Stimulated activated CD4-positive, alpha-beta T cell treated with anti-CD3 and anti-CD28 coated beads, Interleukin-1b, Interleukin-23, amount 100 ng/mL, for 48 hours (primary cell): ENCODE measurements around the gene FNBP1L.
"Not testable (repeated sequence)": the region's sequence is repeated elsewhere in the genome, so short reads cannot be mapped to it uniquely, and the experiment has no call there.

ENCODE experiments used
- DNase-seq: peaks from one replicate; pipeline ENCODE4 v3.0.0-alpha.2; 2020

FNBP1L gene

DNA sequence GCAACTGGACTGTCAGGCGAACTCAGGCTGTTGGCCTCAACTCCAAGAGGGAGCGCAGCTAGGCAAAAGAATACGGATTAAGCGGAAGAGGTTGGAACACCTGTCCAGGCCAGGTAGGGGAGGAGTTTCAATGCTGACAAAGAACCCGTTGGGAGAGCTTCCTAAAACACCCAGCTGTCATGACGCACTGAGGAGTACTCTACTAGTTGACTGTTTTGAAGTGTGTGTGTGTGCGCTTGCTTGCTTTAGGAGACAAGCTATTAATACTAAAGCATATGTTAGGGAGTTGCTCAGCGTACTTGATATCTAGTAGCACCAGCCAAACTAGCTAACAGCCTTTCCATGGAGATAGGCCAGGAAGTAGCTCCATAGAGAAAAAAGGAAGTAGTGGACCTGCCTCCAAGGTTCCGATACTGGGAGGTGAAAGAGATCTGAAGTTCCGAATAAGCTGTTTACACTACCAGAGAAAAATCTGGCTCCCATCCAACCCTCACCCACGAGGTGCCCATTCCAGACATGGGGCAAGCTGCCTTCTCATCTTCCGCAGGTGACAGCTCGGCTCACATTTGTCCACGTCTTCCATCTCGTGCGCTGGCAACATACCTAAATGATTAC, 974 bp upstream of the FNBP1L start:
- DNase-seq: no peak

DNA sequence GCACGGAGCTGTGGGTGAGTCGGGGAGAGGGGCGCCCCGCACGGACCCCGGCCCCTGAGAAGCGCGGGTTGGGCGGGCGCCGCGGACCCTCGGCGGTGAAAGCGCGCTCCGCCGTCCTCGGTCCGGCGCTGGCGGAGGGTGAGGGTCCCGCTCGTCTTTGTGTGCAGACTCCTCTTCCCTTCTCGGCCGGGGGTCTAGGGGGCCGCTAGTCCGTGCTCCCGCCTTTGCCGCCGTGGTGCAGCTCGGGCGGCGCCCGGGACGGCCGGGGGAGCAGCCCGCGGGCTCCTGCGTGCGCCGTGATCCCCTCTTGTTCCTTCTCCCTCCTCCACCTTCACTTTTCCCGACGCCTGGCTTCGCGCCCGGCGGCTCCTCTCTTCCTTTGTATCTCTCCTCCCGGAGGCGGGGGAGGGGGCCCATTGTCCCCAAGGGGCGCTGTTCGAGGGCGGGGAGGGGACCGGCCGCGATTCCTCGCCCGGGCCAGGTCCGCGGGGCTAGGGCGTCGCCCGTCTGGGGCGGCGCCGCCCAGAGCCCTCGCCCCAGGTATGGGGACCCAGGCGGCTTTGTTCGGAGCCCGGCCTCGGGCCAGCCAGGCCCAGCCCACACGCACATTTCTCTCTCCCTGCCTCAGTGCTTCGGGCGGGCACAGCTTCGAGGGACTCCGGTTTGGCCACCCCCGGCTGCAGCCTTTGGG, 519 bp downstream of the FNBP1L start:
- DNase-seq: no peak

DNA sequence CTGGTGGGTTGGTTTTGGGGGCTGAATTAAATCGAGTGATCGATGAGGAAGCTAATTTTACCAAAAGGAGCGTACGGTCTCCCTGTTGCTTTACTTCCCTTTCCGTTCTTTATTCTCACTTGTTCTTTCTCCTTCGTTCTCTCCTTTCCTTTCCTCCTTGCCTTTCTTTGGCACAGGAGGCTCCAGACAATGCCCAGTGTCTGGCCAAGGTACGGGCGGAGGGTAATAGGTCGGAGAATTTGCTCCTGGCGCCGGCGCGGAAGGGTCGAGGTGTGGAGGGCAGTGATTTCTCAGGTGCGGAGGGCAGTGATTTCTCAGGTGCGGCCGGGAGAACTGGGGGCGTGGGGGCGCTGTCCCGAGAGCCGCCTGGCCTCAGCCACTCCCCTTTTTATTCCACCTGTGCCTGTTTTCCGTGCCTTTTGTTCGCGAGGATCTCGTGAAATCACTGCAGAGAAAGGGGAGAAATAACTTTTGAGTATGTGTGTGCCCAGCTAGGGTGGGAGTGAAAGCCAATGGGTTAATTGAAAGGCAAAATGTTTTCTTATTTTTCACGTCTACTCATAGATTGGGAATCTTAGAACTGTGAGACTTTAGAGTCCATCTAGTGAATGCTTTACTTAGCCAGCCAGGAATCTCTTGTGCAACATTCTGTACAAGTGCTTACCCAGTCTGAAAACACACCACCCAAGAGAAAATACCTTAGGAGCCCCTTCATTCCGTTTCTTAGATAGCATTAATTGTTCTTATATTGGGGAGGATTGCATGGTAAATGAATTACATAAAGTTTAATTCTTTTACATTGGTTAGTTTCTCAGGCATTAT, 1.3 kb downstream of the FNBP1L start:
- DNase-seq: no peak

DNA sequence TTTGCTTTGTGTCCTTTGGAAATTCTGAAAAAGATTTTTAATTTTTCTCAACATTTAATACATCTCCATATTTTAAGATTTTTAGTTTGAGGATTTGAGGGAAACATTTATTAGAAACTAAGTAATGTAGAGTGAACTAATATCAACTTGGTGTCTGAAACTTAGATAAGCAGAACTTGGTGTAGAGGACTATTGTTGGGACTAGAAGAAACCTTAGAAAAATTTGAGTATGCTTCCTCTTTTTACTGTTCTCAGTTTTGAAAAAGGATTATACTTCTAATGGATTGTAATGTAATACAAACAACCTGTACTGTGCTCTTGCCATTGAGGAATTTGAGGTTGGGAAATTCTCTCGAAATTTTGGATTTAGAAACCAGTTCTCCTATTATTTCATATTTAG, 2.4 kb downstream of the FNBP1L start:
- no peak for DNase-seq

DNA sequence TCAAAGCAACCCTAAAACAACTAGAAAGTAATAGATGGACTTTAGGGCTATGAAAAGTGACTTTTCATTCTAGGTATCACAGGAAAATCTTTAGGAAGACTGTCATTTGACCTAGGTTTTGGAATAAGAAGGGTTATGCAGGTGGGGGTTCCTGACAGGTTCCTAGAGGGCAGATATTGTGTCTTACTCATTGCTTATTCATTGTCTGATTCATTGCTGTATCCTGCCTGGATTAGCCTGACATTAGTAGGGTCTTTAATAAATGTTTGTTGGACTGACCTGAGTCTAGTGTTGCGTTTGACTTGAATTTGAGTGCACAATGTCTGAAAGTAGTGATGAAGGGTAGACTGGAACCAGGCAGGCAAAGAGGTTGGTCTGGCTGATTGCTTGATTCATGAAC, 6.0 kb downstream of the FNBP1L start:
- DNase-seq: no peak

DNA sequence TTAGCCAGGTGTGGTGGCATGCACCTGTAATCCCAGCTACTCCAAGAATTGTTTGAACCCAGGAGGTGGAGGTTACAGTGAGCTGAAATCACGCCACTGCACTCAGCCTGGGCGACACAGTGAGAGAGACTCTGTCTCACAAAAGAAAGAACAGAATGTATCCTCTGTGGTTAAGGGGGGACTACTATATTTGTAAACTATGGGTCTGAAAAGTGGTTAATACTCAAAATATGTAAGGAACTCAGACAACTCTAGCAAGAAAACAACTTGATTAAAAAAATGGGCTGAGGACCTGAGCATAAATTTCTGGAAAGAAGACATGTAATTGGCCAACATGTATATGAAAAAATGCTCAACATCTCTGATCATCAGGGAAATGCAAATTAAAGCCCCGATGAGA, 11.2 kb downstream of the FNBP1L start:
- no peak for DNase-seq

DNA sequence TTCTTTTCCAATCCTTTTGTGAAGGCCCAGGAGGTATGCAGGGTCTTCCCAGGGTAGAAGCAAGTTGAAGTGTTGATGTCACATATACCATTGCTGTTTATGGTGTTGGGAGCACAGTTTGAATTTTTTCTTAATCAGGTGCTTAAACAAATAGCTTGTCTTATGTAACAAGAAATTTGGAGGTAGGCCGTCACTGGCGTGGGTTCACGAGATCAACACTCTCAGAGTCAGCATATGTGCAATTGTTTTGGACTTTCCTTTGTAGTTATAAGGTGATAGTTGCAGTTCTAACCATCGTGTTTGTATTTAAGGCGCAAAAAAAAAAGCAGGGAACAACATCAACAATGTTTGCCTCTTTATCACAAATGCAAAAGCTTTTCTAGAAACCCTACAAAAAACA, 13.3 kb downstream of the FNBP1L start:
- no peak for DNase-seq

DNA sequence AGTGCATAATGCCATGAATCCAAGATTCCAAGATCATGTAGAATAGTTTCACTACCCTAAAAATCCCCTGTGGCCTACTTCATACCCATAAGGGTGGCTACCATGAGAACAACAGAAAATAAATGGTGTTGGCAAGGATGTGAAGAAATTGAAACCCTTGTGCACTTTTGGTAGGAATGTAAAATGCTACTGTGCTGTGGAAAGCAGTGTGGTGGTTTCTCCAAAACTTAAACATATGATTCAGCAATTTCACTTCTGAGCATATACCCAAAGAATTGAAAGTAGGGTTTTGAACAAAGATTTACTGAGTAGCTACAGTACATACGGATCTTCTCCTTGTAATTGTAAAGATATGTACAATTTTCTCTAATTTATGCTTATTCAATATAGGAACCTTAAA, 16.0 kb downstream of the FNBP1L start:
- no peak for DNase-seq

DNA sequence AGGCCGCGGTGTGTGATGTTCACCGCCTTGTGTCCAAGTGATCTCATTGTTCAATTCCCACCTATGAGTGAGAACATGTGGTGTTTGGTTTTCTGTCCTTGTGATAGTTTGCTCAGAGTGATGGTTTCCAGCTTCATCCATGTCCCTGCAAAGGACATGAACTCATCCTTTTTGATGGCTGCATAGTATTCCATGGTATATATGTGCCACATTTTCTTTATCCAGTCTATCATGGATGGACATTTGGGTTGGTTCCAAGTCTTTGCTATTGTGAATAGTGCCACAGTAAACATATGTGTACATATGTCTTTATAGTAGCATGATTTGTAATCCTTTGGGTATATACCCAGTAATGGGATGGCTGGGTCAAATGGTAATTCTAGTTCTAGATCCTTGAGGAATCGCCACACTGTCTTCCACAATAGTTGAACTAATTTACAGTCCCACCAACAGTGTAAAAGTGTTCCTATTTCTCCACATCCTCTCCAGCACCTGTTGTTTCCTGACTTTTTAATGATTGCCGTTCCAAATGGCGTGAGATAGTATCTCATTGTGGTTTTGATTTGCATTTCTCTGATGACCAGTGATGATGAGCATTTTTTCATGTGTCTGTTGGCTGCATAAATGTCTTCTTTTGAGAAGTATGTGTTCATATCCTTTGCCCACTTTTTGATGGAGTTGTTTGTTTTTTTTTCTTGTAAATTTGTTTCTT, 17.6 kb downstream of the FNBP1L start:
- DNase-seq: not testable (repeated sequence)

DNA sequence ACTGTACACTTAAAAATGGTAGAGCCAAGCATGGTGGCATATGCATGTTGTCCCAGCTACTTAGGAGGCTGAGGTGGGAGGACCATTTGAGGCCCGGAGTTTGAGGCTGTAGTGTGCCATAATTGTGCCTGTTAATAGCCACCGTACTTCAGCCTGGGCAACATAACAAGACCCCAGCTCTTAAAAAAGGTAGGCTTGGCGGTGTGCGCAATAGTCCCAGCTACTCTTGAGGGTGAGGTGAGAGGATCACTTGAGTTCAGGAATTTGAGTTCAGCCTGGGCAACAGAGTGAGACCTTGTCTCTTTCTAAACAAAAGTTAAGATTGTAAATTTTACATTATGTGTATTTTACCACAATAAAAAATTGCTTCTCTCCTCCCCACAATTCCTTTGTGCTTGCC, 19.7 kb downstream of the FNBP1L start:
- no peak for DNase-seq

DNA sequence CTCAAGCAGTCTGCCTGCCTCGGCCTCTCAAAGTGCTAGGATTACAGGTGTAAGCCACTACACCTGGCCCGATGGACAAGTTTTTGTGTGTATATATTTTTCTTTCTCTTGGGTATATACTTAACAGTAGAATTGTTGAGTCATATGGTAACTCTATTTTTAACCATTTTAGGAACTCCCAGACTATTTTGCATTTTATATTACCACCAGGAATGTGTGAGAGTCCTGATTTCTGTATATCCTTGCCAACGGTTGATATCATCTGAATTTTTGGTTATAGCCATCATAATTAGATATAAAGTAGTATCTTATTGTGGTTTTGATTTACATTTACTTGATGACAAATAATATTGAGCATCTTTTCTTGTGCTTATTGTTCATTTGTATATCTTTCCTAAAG, 20.7 kb downstream of the FNBP1L start:
- no peak for DNase-seq

DNA sequence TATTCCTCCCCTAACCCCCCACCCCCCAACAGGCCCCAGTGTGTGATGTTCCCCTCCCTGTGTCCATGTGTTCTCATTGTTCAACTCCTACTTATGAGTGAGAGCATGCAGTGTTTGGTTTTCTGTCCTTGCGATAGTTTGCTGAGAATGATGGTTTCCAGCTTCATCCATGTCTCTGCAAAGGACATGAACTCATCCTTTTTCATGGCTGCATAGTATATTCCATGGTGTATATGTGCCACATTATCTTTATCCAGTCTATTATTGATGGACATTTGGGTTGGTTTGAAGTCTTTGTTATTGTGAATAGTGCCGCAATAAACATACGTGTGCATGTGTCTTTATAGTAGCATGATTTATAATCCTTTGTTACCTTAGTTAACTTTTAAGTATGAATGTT, 21.3 kb downstream of the FNBP1L start:
- not testable (repeated sequence) for DNase-seq

DNA sequence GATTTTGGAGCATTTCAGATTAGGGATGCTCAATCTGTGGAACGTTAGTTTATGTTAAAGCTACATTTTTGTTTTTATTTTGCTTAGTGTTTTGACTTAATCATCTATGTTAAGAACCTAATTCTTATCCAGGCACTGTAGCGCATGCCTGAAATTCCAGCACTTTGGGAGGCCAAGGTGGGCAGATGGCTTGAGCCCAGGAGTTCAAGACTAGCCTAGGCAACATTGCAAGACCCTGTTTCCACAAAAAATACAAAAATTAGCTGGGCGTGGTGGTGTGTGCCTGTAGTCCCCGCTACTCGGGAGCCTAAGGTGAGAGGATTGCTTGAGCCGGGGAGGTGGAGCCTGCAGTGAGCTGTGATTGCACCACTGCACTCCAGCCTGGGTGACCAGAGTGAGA, 23.4 kb downstream of the FNBP1L start:
- DNase-seq: no peak

DNA sequence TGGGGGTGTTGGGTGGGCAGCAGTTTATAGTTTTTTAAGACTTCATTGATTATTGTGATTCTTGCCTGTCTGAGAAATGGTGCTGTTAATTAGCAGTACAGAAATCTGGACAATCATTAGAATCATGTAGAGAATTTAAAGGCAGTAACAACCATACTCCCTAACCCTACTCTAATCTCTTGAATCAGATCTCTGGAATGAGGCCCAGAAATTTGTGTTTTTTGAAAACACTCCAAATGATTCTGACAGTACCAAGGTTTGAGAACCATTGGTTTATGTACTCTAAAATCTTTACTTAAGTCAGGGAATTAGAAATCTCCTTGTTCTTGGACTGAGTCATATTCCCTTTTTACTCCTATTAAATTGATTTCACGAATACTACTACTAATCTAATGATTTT, 24.0 kb downstream of the FNBP1L start:
- DNase-seq: no peak

DNA sequence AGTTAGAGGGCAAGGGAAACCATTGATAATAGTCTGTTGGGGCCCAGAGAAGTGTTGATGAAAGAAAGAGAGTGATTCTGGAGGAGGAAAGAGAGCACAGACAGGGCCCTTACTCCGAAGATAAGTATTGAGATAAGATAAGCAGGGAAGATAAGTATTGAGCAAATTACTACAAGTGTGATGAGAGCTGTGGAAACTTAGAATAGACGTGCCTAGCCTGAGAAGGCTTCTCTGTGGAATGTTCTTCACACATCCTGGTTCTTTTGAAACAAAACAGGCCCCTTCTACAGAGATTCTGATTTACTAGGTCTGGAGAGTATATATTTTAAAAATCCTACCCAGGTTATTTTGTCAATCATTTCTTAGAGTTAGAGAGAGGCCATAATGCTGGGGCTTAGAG, 26.4 kb downstream of the FNBP1L start:
- no peak for DNase-seq

DNA sequence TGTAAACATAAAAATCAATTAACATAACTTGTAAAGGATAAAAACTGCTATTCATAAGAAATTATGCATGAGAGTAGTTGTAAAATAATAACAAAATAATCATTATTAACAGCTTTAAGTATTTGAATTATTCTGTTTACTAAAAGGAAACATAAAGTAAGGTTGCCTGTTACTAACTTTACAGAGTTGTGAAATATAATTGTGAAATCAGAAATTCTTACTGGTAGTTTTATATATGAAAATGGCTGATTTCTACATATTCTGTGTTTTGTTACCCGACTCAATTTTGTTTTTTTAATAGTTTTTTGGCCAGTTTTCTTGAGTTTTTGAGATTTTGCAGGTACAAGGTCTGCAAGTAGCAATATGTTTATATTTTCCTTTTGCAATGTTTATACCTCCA, 27.8 kb downstream of the FNBP1L start:
- DNase-seq: no peak

DNA sequence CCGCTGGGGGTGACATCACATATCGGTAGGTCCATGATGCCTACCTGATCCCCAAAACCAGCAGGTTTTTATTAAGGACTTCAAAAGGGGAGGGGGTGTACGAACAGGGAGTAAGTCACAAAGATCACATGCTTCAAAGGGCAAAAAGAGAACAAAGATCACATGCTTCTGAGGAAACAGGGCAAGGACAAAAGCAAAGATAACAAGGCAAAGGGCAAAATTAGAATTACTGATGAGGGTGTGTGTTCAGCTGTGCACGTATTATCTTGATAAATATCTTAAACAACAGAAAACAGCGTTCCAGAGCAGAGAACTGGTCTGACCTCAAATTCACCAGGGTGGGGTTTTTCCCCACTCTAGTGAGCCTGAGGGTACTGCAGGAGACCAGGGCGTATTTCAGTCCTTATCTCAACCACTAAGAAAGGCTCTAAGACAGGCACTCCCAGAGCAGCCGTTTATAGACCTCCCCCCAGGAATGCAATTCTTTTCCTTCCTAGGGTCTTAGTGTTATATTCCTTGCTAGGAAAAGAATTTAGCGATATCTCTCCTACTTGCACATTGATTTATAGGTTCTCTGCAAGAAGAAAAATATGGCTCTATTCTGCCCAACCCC, 31.3 kb downstream of the FNBP1L start:
- DNase-seq: not testable (repeated sequence)

DNA sequence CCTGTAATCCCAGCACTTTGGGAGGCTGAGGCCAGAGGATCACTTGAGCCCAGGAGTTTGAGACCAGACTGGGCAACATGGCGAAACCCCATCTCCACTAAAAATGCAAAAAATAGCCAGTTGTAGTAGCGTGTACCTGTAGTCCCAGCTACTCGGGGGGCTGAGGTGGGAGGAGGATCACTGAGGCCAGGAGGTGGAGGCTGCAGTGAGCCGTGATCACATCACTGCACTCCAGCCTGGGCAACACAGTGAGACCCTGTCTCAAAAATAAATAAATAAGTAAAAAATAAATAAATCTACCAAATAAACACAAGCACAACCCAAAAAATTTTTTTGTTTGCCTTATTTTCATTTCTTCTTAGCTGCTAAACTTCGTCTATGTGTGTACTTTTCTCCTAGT, 34.0 kb downstream of the FNBP1L start:
- DNase-seq: not testable (repeated sequence)

DNA sequence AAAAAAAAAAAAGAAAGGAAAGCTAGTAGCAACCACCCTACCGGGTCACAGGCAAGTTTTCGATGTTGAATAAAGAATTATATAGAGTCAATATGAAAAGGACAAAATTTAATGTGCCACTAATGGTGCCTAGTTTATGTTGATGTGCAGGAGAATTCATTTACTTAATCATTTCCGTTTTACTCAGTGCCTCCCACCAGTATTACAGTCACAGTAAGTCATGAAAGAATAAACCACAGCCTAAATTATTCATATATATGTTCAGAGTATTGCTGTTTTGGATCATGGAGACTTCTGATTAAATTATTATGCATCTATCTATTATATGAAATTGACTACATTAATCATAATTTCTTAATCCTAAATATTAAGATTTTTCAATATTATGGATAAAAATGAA, 35.3 kb downstream of the FNBP1L start:
- DNase-seq: no peak

DNA sequence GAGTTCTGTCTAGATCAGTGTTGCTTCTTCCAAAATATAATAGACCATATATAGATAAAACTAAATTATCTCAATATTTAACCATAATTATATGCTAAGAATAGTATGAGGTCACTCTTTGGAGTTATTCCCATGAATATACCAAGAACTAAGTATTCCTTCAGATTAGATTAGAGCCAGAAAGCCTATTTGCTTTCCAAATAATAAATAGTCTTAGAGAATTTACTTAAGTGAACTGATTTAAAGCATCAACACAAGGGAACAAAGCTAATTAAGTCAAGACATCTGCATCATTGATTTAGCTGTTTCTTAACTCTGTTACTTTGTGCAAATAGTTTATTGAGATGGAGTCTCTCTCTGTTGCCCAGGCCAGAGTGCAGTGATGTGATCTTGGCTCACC, 35.7 kb downstream of the FNBP1L start:
- DNase-seq: no peak

DNA sequence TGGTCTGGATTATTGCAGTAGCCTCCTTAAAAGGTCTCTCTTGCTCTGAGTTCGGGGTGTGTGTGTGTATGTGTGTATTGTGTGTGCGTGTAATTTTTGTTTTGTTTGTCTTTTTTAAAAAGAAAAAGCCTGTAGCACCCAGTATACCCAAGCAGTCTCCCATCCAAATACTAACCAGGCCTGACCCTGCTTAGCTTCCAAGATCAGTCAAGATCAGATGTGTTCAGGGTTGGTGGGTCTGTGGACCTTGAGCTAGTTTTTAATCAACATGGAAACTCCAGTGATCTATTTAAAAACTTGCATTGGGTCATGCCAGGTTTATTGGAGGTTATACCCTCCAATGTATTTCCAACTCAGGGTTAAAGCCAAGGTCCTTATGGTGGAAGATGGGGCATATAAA, 40.3 kb downstream of the FNBP1L start:
- no peak for DNase-seq

DNA sequence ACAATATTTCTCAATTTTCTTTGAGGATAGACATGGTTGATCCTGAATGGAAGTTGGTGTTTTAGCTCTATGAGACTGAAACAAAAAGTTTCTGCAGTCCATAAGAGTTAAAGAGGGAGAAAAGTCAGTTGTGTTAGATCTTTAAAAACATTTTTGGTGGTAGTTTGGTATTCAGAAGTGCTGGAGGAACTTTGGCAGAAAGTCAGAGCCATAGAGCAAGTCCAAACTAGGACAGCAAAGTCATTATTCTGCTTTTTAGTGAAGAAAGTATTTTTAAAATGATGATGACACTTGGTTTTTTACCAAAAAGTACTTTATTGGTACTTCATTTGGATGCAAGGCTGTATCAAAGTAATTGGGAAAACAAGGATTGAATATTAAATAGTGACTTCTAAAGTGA, 41.8 kb downstream of the FNBP1L start:
- no peak for DNase-seq

DNA sequence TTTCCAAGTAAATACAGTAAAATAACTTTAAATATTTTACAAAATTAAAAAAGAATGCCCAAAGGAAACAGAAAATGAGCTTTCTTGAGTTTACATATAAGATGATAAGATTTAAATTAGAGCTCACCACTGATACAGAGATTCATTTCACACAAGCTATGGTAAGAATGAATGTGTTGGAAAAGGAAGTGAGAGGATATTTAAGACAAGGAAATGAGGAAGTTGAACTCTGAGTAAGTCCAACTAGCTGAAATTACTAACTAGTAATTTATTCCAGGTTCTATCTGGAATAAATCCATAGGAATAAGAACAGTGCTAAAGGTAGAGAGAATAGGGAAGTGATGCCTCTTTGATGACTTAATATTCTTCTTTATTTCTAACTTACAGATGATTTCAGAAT, 42.4 kb downstream of the FNBP1L start:
- no peak for DNase-seq
